ENCODE results near the gene HELZ2. TPM values are rescaled to one million over a fixed set of nuclear protein-coding genes. Genes with fewer than 3 reads are reported as not detected.

HELZ2 gene
- polyA plus RNA-seq, 1 of the 3 experiments (the other 2 are of a cell fraction): 7.6 TPM

DNA sequence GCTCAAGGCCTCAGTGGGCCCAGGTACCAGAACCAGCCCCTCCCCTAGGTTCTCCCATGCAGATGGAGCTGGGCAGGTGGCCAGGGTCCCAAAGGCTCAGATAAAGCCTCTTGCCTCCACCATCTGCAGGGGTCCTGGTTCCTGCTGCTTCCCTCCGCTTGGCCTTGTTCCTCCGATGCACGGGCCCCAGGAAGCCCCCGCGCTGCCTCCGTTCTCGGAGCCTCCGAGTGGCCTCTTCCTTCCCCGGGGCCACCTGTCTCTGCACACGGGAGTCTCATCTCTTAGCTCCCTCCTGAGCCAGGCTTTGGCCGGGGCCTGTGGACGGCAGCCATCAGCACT lies 35.0 kb downstream of the HELZ2 start:
- H3K27me3 ChIP-seq (ENCODE audit: insufficient read depth): no peaks in the 10 kb centered on the region
- TF ChIP-seq FOXM1 (IDR thresholded peaks at IDR 0.05; ENCODE audit: low read depth) (no peak), JUND (IDR thresholded peaks at IDR 0.05) (no peak), EZH2phosphoT487 (IDR thresholded peaks at IDR 0.05; ENCODE audit: borderline replicate concordance, low read depth) (no peak), POLR2AphosphoS5 (IDR thresholded peaks at IDR 0.05; ENCODE audit: low read depth, low read length) (no peak), RFX5 (IDR thresholded peaks at IDR 0.05; ENCODE audit: low read length) (no peak), ELF1 (IDR thresholded peaks at IDR 0.05) (no peak), EP300 (IDR thresholded peaks at IDR 0.05; ENCODE audit: borderline replicate concordance in 1 of 2, low read depth in 1 of 2, low read length in 1 of 2) (no peak), RXRA (IDR thresholded peaks at IDR 0.05; ENCODE audit: borderline replicate concordance, low read depth) (no peak), SIN3A (IDR thresholded peaks at IDR 0.05; ENCODE audit: borderline replicate concordance, low read depth, low read length) (no peak), FOXJ3 (CRISPR knock-in tag; IDR thresholded peaks at IDR 0.05) (no peak), TCF12 (IDR thresholded peaks at IDR 0.05) (no peak), MXI1 (IDR thresholded peaks at IDR 0.05; ENCODE audit: low read depth, low read length) (no peak), FOSL2 (IDR thresholded peaks at IDR 0.05; ENCODE audit: borderline replicate concordance, low read depth) (no peak), GABPA (IDR thresholded peaks at IDR 0.05; ENCODE audit: low read depth) (no peak)
- TF ChIP-seq, protein P1, sequence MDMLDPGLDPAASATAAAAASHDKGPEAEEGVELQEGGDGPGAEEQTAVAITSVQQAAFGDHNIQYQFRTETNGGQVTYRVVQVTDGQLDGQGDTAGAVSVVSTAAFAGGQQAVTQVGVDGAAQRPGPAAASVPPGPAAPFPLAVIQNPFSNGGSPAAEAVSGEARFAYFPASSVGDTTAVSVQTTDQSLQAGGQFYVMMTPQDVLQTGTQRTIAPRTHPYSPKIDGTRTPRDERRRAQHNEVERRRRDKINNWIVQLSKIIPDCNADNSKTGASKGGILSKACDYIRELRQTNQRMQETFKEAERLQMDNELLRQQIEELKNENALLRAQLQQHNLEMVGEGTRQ (IDR thresholded peaks at IDR 0.05; ENCODE audit: borderline replicate concordance, low read depth, low read length): no peak
- H3K9me3 ChIP-seq: no peaks in the 10 kb centered on the region
- H3K36me3 ChIP-seq (replicated peaks in 1 of 2; ENCODE audit: control insufficient read depth in 1 of 2, insufficient read depth in 2 of 2, low read length in 1 of 2): no peaks in the 10 kb centered on the region
- H3F3A ChIP-seq (replicated peaks; ENCODE audit: insufficient read depth): no peaks in the 10 kb centered on the region
- no peaks in the 10 kb centered on the region for H4K20me1 ChIP-seq (ENCODE audit: insufficient read depth)
- 92% methylated on average over 10 of the region's 12 CpGs for WGBS (ENCODE audit: low lambda C conversion rate)
- no peak overlapping the region for H3K9ac ChIP-seq
- no peak for DNase-seq
- ChIA-PET POLR2A (interaction anchor here (0.7 to 1.2 kb wide), 2 partner anchors 14 to 17 kb away, joined by 3 to 4 read pairs; no protein-coding TSS in a partner anchor), CTCF (interaction anchor here (1.0 to 6.3 kb wide), 21 partner anchors 10 to 502 kb away, joined by 3 to 82 read pairs (median 7); partner anchors contain the start of genes GMEB2, PPDPF, SRMS and STMN3)
- H3K4me1 ChIP-seq (ENCODE audit: control insufficient read depth in 1 of 2, insufficient read depth in 2 of 2, low read depth in 1 of 2, low read length in 1 of 2): peaks cover 0 to 32% of the 10 kb centered on the region in 2 experiments; a peak in 1 of 4 replicates
- no peak overlapping the region for H3K27ac ChIP-seq (ENCODE audit: low read depth in 2 of 2, low read length in 1 of 2)
- H3K4me2 ChIP-seq: no peak overlapping the region
- H3K79me2 ChIP-seq (ENCODE audit: insufficient read depth): no peaks in the 10 kb centered on the region
- H2AFZ ChIP-seq (ENCODE audit: low read depth): no peak overlapping the region
- no peaks in the 10 kb centered on the region for H3K9me2 ChIP-seq
- no peak overlapping the region for H3K4me3 ChIP-seq (ENCODE audit: low read depth in 2 of 2, low read length in 1 of 2)

DNA sequence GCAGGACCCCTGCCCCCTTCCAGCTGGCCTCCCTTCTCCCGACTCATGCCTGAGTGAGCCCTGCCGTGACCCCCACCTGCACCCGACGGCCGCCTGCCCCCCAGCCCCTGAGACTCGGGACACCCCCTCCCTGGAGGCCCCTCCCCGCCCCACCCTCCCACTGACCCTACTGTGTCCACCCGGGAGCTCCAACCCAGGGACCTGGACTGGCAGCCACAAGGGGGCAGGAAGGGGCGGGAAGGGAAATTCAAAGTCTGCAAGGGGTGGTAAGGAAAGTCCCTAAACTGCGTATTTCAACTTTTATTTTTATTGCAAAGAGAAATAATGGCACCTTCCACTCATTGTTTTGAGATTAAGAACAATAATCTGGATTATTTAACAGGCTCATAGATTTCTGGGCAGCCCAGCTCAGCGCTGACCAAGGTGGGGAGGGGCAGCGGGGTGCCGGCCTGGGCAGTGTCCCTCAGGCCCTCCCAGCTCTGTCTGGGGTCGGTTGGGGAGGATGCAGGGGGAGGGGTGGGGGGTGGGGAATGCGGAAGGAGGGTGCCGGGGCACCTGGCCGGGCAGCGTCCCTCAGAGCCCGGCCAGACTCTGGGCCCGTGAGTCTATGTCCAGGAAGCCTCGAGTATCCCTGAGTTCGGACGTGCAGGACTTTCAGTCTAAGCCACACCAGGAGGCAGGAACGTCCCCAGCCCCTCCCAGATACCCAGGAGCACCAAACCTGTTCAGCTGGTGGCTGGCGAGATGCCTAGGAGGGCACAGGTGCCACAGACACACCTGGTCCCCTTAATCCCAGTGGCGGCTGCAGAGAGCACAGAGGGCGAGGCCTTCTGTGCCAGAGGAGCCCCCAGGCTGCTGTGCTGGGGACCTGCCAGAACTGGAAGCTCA lies 35.6 kb downstream of the HELZ2 start:
- H3F3A ChIP-seq (replicated peaks; ENCODE audit: insufficient read depth): no peaks in the 10 kb centered on the region
- DNase-seq: no peak

More for the DNA sequence above, 35.6 kb downstream of the HELZ2 start:
- H4K20me1 ChIP-seq (ENCODE audit: insufficient read depth): no peaks in the 10 kb centered on the region
- H3K27me3 ChIP-seq (ENCODE audit: insufficient read depth): no peaks in the 10 kb centered on the region
- ChIA-PET CTCF (interaction anchor here (0.7 to 6.3 kb wide), 59 partner anchors 10 to 583 kb away, joined by 3 to 82 read pairs (median 5); partner anchors contain the start of genes GMEB2, PPDPF, PRPF6 and SAMD10), POLR2A (interaction anchor here (0.5 to 1.4 kb wide), 4 partner anchors 14 to 326 kb away, joined by 3 to 4 read pairs (median 3); partner anchors contain the start of gene TPD52L2)
- TF ChIP-seq EZH2phosphoT487 (IDR thresholded peaks at IDR 0.05; ENCODE audit: borderline replicate concordance, low read depth) (no peak), RAD21 (IDR thresholded peaks at IDR 0.05; ENCODE audit: low read length) (no peak), JUND (IDR thresholded peaks at IDR 0.05) (no peak), NRF1 (IDR thresholded peaks at IDR 0.05; ENCODE audit: low read depth, low read length) (no peak)
- H3K79me2 ChIP-seq (ENCODE audit: insufficient read depth): no peaks in the 10 kb centered on the region
- H3K9me2 ChIP-seq: no peaks in the 10 kb centered on the region
- H3K4me2 ChIP-seq: no peak overlapping the region
- peaks cover 0 to 32% of the 10 kb centered on the region in 2 experiments; a peak in 1 of 4 replicates for H3K4me1 ChIP-seq (ENCODE audit: control insufficient read depth in 1 of 2, insufficient read depth in 2 of 2, low read depth in 1 of 2, low read length in 1 of 2)
- H2AFZ ChIP-seq (ENCODE audit: low read depth): no peak overlapping the region
- no peaks in the 10 kb centered on the region for H3K36me3 ChIP-seq (replicated peaks in 1 of 2; ENCODE audit: control insufficient read depth in 1 of 2, insufficient read depth in 2 of 2, low read length in 1 of 2)
- 61% methylated on average over 13 of the region's 27 CpGs for WGBS (ENCODE audit: low lambda C conversion rate)
- H3K9me3 ChIP-seq: no peaks in the 10 kb centered on the region
- no peak overlapping the region for H3K9ac ChIP-seq
- H3K27ac ChIP-seq (ENCODE audit: low read depth in 2 of 2, low read length in 1 of 2): no peak overlapping the region; a peak in 1 of 4 replicates
- H3K4me3 ChIP-seq (ENCODE audit: low read depth in 2 of 2, low read length in 1 of 2): peak overlapping the region in 1 of 2 experiments; percentile 29; a peak in 1 of 4 replicates

All from SK-N-SH (cell line).